Measurements from ENCODE around the gene ADGRL2.

DNA sequence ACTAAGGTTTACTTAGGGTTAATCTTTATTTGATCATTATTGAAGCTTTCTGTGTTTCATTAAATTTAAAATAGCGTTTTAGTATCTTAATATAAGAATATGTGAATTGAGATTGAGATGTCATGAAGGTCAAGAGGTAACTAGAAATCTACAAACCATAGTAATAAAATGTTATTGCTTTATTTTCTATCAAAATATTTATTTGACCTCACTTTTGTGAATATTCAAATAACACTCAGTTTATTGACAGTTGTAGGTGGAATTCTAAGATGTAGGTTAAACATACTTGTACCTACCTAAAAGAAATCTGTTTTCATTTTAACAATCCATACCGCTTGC lies 5.7 kb downstream of the ADGRL2 start:
- TF ChIP-seq, protein P1, sequence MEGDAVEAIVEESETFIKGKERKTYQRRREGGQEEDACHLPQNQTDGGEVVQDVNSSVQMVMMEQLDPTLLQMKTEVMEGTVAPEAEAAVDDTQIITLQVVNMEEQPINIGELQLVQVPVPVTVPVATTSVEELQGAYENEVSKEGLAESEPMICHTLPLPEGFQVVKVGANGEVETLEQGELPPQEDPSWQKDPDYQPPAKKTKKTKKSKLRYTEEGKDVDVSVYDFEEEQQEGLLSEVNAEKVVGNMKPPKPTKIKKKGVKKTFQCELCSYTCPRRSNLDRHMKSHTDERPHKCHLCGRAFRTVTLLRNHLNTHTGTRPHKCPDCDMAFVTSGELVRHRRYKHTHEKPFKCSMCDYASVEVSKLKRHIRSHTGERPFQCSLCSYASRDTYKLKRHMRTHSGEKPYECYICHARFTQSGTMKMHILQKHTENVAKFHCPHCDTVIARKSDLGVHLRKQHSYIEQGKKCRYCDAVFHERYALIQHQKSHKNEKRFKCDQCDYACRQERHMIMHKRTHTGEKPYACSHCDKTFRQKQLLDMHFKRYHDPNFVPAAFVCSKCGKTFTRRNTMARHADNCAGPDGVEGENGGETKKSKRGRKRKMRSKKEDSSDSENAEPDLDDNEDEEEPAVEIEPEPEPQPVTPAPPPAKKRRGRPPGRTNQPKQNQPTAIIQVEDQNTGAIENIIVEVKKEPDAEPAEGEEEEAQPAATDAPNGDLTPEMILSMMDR (IDR thresholded peaks at IDR 0.05): no peak
- TF ChIP-seq POLR2A (IDR thresholded peaks at IDR 0.05) (no peak), POLR2AphosphoS5 (IDR thresholded peaks at IDR 0.05) (no peak)
